Cardiac fibroblast (primary cell): ENCODE measurements around the gene RNF208.

Experiments used
- DNase-seq, 2 donors: peaks; one replicate each; pipeline versions ENCODE4 v3.0.0 to v3.0.0-alpha.2; 2010; ENCODE audit warnings: low read depth in 2 of 2
- H3K4me3 ChIP-seq, 2 donors: replicated peaks in 1 of 2; 1 replicate in 1 of 2; 2 replicates in 1 of 2; pipeline ENCODE4 v1.5.1; 2011; ENCODE audit warnings: low read depth in 2 of 2, low read length in 2 of 2, mild to moderate bottlenecking in 2 of 2, moderate library complexity in 1 of 2
- CTCF ChIP-seq: IDR thresholded peaks from one replicate; pipeline ENCODE4 v1.5.1; 2011; ENCODE audit warnings: low read depth, mild to moderate bottlenecking, low read length, inconsistent platforms

Gene RNF208

GRCh38 chr9:137195525-137196220 is 26.4 kb downstream of the RNF208 start:
- TF ChIP-seq CTCF, result no peak
- no peak overlapping the region for H3K4me3 ChIP-seq
- no peak for DNase-seq

GRCh38 chr9:137194909-137195308 is 27.1 kb downstream of the RNF208 start:
- DNase-seq, result no peak
- no peak overlapping the region for H3K4me3 ChIP-seq
- no peak for TF ChIP-seq CTCF

- H3K4me3 ChIP-seq, result no peak overlapping the region
- no peak for TF ChIP-seq CTCF
- no peak for DNase-seq
Observed at GRCh38 chr9:137194388-137194787, 27.7 kb downstream of the RNF208 start.

GRCh38 chr9:137193771-137194170 is 28.3 kb downstream of the RNF208 start:
- no peak for TF ChIP-seq CTCF
- DNase-seq, result no peak
- H3K4me3 ChIP-seq, result no peak overlapping the region

- DNase-seq, result no peak
- no peak overlapping the region for H3K4me3 ChIP-seq
- no peak for TF ChIP-seq CTCF
Observed at GRCh38 chr9:137192859-137193258, 29.2 kb downstream of the RNF208 start.

- no peak overlapping the region for H3K4me3 ChIP-seq
- no peak for TF ChIP-seq CTCF
- no peak for DNase-seq
Observed at GRCh38 chr9:137192448-137192780, 29.6 kb downstream of the RNF208 start.
